ENCODE data around the gene PSMB7. TPM values are rescaled to one million over a fixed set of nuclear protein-coding genes. Genes with fewer than 3 reads are reported as not detected.

Gene PSMB7
- polyA plus RNA-seq, 1 of the 3 experiments (the other 2 are of a cell fraction), result 357 TPM

DNA sequence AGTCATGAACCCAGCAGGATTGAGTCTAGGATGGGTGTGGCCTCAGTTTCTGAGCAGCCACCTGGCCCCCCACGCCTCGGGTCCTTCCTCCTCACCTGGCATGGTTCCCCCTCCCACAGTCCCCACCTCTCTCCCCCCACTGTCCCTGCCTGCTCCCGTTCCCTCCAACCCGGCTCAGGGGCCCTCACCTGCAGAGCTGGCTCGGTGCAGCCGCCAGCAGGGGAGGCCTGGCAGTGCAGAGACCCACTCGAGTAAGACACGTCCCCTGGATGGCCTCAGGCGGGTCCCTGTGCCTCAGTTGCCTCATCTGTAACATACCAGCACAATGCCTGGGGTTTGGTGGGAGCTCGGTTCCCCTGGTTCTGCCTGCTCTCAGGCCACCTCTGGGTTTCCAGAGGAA lies 91.3 kb downstream of the PSMB7 start:
- 100% methylated on average over 3 of the region's 10 CpGs for WGBS (ENCODE audit: low lambda C conversion rate)
- no peak overlapping the region for H3K4me3 ChIP-seq (ENCODE audit: low read depth in 2 of 2, low read length in 1 of 2)
- POLR2A ChIA-PET, result no interaction called here
- H3K4me2 ChIP-seq, result no peak overlapping the region
- H3K4me1 ChIP-seq (ENCODE audit: control insufficient read depth in 1 of 2, insufficient read depth in 2 of 2, low read depth in 1 of 2, low read length in 1 of 2), result no peaks in the 10 kb centered on the region; a peak in 1 of 4 replicates
- H3F3A ChIP-seq (replicated peaks; ENCODE audit: insufficient read depth), result peaks cover 7% of the 10 kb centered on the region
- peaks cover 21 to 38% of the 10 kb centered on the region in 2 experiments for H3K36me3 ChIP-seq (replicated peaks in 1 of 2; ENCODE audit: control insufficient read depth in 1 of 2, insufficient read depth in 2 of 2, low read length in 1 of 2)
- H3K79me2 ChIP-seq (ENCODE audit: insufficient read depth), result peaks cover 13% of the 10 kb centered on the region; the same call in 1 of the 2 replicates
- DNase-seq, result no peak
- H3K27ac ChIP-seq (ENCODE audit: low read depth in 2 of 2, low read length in 1 of 2), result no peak overlapping the region
- no peak overlapping the region for H3K9ac ChIP-seq
- H2AFZ ChIP-seq (ENCODE audit: low read depth), result no peak overlapping the region
- CTCF ChIA-PET, result interaction anchor here (1.3 to 8.2 kb wide), 2 partner anchors 20 to 198 kb away, joined by 3 to 55 read pairs; no protein-coding TSS in a partner anchor
- H3K9me2 ChIP-seq, result no peaks in the 10 kb centered on the region
- no peaks in the 10 kb centered on the region for H3K9me3 ChIP-seq
- H4K20me1 ChIP-seq (ENCODE audit: insufficient read depth), result no peaks in the 10 kb centered on the region
- no peaks in the 10 kb centered on the region for H3K27me3 ChIP-seq (ENCODE audit: insufficient read depth)
- TF ChIP-seq, protein P1, sequence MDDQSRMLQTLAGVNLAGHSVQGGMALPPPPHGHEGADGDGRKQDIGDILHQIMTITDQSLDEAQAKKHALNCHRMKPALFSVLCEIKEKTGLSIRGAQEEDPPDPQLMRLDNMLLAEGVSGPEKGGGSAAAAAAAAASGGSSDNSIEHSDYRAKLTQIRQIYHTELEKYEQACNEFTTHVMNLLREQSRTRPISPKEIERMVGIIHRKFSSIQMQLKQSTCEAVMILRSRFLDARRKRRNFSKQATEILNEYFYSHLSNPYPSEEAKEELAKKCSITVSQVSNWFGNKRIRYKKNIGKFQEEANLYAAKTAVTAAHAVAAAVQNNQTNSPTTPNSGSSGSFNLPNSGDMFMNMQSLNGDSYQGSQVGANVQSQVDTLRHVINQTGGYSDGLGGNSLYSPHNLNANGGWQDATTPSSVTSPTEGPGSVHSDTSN (IDR thresholded peaks at IDR 0.05), result no peak
- TF ChIP-seq, protein P2, sequence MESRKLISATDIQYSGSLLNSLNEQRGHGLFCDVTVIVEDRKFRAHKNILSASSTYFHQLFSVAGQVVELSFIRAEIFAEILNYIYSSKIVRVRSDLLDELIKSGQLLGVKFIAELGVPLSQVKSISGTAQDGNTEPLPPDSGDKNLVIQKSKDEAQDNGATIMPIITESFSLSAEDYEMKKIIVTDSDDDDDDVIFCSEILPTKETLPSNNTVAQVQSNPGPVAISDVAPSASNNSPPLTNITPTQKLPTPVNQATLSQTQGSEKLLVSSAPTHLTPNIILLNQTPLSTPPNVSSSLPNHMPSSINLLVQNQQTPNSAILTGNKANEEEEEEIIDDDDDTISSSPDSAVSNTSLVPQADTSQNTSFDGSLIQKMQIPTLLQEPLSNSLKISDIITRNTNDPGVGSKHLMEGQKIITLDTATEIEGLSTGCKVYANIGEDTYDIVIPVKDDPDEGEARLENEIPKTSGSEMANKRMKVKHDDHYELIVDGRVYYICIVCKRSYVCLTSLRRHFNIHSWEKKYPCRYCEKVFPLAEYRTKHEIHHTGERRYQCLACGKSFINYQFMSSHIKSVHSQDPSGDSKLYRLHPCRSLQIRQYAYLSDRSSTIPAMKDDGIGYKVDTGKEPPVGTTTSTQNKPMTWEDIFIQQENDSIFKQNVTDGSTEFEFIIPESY (IDR thresholded peaks at IDR 0.05; ENCODE audit: borderline replicate concordance, low read depth), result no peak
- no peak for TF ChIP-seq GATA2 (CRISPR knock-in tag; IDR thresholded peaks at IDR 0.05)
- TF ChIP-seq, protein P3, sequence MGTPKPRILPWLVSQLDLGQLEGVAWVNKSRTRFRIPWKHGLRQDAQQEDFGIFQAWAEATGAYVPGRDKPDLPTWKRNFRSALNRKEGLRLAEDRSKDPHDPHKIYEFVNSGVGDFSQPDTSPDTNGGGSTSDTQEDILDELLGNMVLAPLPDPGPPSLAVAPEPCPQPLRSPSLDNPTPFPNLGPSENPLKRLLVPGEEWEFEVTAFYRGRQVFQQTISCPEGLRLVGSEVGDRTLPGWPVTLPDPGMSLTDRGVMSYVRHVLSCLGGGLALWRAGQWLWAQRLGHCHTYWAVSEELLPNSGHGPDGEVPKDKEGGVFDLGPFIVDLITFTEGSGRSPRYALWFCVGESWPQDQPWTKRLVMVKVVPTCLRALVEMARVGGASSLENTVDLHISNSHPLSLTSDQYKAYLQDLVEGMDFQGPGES (IDR thresholded peaks at IDR 0.05; ENCODE audit: low read depth, low read length), result no peak
- no peak for TF ChIP-seq ELF1 (IDR thresholded peaks at IDR 0.05)
- no peak for TF ChIP-seq RAD21 (IDR thresholded peaks at IDR 0.05; ENCODE audit: low read length)
- no peak for TF ChIP-seq NRF1 (IDR thresholded peaks at IDR 0.05; ENCODE audit: low read depth, low read length)
- no peak for TF ChIP-seq POLR2AphosphoS5 (IDR thresholded peaks at IDR 0.05; ENCODE audit: low read depth, low read length)
- TF ChIP-seq, protein P4, sequence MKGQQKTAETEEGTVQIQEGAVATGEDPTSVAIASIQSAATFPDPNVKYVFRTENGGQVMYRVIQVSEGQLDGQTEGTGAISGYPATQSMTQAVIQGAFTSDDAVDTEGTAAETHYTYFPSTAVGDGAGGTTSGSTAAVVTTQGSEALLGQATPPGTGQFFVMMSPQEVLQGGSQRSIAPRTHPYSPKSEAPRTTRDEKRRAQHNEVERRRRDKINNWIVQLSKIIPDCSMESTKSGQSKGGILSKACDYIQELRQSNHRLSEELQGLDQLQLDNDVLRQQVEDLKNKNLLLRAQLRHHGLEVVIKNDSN (IDR thresholded peaks at IDR 0.05; ENCODE audit: borderline replicate concordance, low read depth), result no peak
- TF ChIP-seq, protein P5, sequence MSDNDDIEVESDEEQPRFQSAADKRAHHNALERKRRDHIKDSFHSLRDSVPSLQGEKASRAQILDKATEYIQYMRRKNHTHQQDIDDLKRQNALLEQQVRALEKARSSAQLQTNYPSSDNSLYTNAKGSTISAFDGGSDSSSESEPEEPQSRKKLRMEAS (IDR thresholded peaks at IDR 0.05; ENCODE audit: low read depth), result no peak
